A549 treated with DMSO at 1 μM for 4 hours (cell line): Measurements from ENCODE around the gene FBXO11. TPM values are rescaled to one million over a fixed set of nuclear protein-coding genes. Genes with fewer than 3 reads are reported as not detected.

Experiments used
- total RNA-seq: library from RNA; stranded (reverse); fragments of 200-300 nt; extraction: Qiagen RNA extraction; gene quantifications from 5 replicates; pipeline ENCODE4 v1.2.3, GENCODE V29; 2022; ENCODE audit warnings: low read depth

The FBXO11 gene
- total RNA-seq = 36.2 to 53.5 TPM (median 45.4 TPM) in 5 replicates

DNA sequence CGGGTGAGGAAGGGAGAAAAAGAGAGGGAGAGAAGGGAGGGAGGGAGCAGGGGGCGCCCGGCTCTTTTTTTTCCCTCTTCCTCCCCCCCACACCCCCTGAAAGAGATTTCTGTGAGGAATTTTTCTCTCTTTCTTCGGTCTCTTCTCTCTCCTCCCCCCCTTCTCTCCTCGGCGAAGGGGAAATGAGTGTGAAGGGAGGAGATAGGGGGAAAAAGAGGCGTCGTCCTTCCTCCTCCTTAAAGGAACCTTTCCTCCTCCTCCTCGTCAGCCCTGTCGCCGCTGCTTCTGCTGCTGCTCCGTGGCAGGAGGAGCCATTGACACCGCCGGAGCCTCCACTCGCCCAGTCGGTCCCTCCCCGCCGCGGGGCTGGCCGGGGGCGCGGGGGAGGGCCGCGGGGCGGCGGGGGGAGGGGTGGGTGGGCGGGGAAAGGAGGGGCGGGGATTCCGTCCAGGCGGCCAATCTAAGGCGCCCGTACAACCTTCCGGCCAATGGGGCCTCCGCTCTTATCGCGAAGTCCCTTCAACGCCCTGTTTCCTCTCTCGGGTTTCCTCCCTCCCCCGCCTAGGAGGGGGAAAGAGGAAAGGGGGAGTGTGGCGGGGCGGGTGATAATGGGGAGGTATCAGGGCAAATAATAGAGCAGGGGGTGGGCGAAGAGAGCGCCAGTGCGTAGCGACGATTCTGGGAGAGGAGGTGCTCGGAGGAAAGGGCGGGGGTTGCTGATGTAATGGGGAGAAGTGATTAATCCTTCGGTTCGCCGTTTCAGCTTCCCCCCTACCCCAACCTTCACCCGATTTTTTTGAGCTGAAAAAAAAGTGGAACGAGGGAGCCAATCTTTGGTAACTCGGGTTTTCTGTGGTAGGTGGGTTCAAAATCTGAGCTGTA, at the start of gene FBXO11:
Gene FBXO11 (minus strand): TSS at position 342 of the 882 bp plus-strand sequence. CDS start 778 bp downstream, outside the sequence.

DNA sequence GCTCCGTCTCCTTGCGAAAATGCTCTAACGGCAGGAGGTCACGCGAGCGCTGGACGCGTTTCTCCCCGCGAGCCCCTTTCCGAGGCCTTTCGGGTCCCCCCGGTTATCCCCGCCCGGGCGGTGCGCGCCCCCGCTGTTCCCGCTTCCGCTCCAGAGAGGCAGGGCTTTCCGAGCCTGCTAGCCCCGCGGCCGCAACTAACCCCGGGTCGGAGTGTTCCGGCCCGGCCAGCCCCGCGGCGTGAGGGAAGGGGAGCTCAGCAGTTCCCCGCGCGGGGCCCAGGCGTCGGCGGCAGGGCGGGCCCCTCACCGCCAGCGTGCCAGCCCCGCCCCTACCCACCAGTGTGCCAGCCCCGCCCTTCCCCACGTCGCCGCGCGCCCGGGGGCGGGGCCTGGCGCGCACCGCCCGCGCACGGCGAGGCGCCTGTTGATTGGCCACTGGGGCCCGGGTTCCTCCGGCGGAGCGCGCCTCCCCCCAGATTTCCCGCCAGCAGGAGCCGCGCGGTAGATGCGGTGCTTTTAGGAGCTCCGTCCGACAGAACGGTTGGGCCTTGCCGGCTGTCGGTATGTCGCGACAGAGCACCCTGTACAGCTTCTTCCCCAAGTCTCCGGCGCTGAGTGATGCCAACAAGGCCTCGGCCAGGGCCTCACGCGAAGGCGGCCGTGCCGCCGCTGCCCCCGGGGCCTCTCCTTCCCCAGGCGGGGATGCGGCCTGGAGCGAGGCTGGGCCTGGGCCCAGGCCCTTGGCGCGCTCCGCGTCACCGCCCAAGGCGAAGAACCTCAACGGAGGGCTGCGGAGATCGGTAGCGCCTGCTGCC, 123.4 kb downstream of the FBXO11 start, which contains the start of gene MSH6:
Gene MSH6 (plus strand): TSS at position 475 of the 815 bp plus-strand sequence. CDS start 89 bp downstream, at position 564.

Other genes starting within 250 kb of the FBXO11 start
- 87.4 to 109 TPM (median 104 TPM) in 5 replicates for gene MSH6, start 123.4 kb downstream of the FBXO11 start, total RNA-seq